Measurements from ENCODE around the gene RDX.

DNA sequence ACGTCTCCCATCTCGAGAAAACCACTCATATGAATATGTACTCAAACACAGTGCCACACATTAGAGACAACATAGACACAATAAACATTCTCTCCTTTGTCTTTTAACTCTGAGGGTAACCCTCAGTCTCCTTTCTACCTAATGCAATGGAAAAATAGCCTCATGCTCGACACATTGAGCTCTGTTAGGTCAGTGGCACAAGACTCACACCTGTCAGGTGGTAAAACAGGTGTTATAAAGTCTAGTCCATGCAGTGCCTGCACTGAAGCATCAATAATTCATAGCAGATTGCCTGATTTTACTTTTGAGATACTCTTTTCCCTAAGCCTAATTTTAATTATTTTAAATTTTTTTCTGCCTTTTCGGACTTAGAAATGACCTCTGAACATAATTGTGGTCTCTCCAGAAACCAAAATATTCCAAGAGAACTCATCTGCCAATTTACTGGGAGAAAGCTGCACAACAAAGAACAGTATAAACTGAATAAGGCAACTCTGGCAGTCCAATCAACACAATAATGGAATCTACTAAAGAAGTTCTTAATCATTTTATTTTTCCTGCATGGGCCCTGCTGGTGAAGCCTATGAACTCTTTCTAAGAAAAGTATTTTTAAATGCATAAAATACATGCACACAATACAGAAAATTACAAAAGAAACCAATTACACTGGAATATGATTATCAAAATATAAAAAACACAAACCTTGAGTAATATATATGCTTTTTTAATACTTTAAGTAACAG is 9.9 kb downstream of the RDX start:
- no peak for TF ChIP-seq EP300 (IDR thresholded peaks at IDR 0.05)
- TF ChIP-seq, protein P1, sequence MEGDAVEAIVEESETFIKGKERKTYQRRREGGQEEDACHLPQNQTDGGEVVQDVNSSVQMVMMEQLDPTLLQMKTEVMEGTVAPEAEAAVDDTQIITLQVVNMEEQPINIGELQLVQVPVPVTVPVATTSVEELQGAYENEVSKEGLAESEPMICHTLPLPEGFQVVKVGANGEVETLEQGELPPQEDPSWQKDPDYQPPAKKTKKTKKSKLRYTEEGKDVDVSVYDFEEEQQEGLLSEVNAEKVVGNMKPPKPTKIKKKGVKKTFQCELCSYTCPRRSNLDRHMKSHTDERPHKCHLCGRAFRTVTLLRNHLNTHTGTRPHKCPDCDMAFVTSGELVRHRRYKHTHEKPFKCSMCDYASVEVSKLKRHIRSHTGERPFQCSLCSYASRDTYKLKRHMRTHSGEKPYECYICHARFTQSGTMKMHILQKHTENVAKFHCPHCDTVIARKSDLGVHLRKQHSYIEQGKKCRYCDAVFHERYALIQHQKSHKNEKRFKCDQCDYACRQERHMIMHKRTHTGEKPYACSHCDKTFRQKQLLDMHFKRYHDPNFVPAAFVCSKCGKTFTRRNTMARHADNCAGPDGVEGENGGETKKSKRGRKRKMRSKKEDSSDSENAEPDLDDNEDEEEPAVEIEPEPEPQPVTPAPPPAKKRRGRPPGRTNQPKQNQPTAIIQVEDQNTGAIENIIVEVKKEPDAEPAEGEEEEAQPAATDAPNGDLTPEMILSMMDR (IDR thresholded peaks at IDR 0.05) = no peak
- TF ChIP-seq POLR2AphosphoS5 (IDR thresholded peaks at IDR 0.05) = no peak
- TF ChIP-seq POLR2A (IDR thresholded peaks at IDR 0.05) = no peak
